HG03469 (cell line): ENCODE results near the gene SLC35E1.
"Not testable (repeated sequence)": the region's sequence is repeated elsewhere in the genome, so short reads cannot be mapped to it uniquely, and the experiment has no call there.

ENCODE experiments used
- ATAC-seq: cut with Tn5 transposase; IDR thresholded peaks from one replicate; pipeline ENCODE4 v1.9.1; 2021; ENCODE audit warnings: mild to moderate bottlenecking, moderate library complexity, moderate number of reproducible peaks; ENCODE audit not compliant: unreplicated experiment

Gene SLC35E1

GRCh38 chr19:16524991-16525734, 47.1 kb downstream of the SLC35E1 start:
- ATAC-seq = no peak

- no peak for ATAC-seq
These were observed 49.4 kb downstream of the SLC35E1 start for GRCh38 chr19:16522559-16523377.

- no peak for ATAC-seq
These were observed 50.4 kb downstream of the SLC35E1 start for GRCh38 chr19:16521715-16522289.

- no peak for ATAC-seq
These were observed 51.1 kb downstream of the SLC35E1 start for GRCh38 chr19:16520986-16521624.

- no peak for ATAC-seq
These were observed 51.9 kb downstream of the SLC35E1 start for GRCh38 chr19:16520074-16520973.

- ATAC-seq = no peak
These were observed 53.0 kb downstream of the SLC35E1 start for GRCh38 chr19:16519230-16519687.

GRCh38 chr19:16518483-16519229, 53.6 kb downstream of the SLC35E1 start:
- no peak for ATAC-seq

- ATAC-seq = no peak
These were observed 54.2 kb downstream of the SLC35E1 start for GRCh38 chr19:16518061-16518460.

GRCh38 chr19:16516923-16517610, 55.1 kb downstream of the SLC35E1 start:
- no peak for ATAC-seq

DNA sequence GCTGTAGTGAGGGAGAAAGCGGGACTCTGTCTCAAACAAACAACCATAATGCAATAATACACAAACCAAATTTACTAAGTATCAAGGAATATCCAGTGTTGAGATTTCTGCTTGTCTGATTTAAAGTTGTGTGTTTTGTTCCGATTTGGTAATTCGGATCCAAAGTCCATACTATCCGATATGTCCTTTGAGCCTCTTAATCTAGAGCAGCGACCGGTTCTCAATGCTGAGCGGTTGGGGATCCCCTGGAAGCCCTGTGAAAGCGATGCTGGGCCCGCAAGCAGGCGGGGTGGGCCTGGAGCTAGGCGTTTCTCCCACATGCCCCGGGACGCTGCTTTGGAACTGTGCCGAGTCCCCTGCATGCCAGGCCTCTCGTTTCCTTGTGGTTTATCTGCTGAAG, 55.8 kb downstream of the SLC35E1 start:
- no peak for ATAC-seq

- no peak for ATAC-seq
These were observed 57.7 kb downstream of the SLC35E1 start for GRCh38 chr19:16514383-16515019.

GRCh38 chr19:16512611-16513010, 59.6 kb downstream of the SLC35E1 start:
- not testable (repeated sequence) for ATAC-seq

GRCh38 chr19:16509141-16510061, 62.8 kb downstream of the SLC35E1 start:
- no peak for ATAC-seq

DNA sequence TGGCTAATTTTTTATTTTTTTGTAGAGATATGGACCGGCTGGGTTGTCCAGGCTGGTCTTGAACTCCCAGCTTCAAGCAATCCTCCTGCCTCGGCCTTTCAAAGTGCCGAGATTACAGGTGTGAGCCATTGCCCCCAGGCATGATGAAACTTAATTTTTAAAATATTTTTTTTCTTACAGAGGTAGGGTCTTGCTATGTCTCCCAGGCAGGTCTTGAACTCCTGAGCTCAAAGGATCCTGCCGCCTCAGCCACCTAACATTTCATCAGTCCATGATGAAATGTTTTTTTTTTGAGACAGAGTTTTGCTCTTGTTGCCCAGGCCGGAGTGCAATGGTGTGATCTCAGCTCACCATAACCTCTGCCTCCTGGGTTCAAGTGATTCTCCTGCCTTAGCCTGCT, 63.7 kb downstream of the SLC35E1 start:
- no peak for ATAC-seq

GRCh38 chr19:16506961-16507360, 65.3 kb downstream of the SLC35E1 start:
- ATAC-seq = no peak

GRCh38 chr19:16506161-16506560, 66.1 kb downstream of the SLC35E1 start:
- ATAC-seq = not testable (repeated sequence)

GRCh38 chr19:16504271-16504670, 67.9 kb downstream of the SLC35E1 start:
- no peak for ATAC-seq
